HCT116 (cell line): ENCODE data around the gene CDC42SE2. TPM values are rescaled to one million over a fixed set of nuclear protein-coding genes. Genes with fewer than 3 reads are reported as not detected.
"Not testable (repeated sequence)": the region's sequence is repeated elsewhere in the genome, so short reads cannot be mapped to it uniquely, and the experiment has no call there.

Experiments used
- ATAC-seq: fragments of 200-7000 bp; cut with Tn5 transposase; 2 replicates; pipeline ENCODE4 v1.9.1; 2020; ENCODE audit warnings: mild to moderate bottlenecking, moderate library complexity
- BruUV-seq: library from RNA; stranded (reverse); fragments of 400-500 nt; replicated peaks from 2 replicates; lab custom pipeline; 2021; lab: Mats Ljungman, UMichigan
- CTCF ChIA-PET: fragments of 300-600 bp; sonication (Branson Sonifier 250); formaldehyde crosslinking; loops from one replicate; lab custom pipeline; 2021; ENCODE audit warnings: antibody characterized with exemption; lab: Charles Lee
- POLR2A ChIA-PET: fragments of 300-600, 350-600 bp; sonication (Branson Sonifier 250); formaldehyde crosslinking; loops from one replicate; lab custom pipeline; 2021; ENCODE audit warnings: antibody characterized with exemption; lab: Charles Lee
- RAD21 ChIA-PET, 2 experiments: fragments of 300-600 bp; sonication (Branson Sonifier 250); formaldehyde crosslinking; loops; one replicate each; lab custom pipeline; 2023; ENCODE audit warnings: low total read pairs in 2 of 2; ENCODE audit not compliant: uncharacterized antibody in 2 of 2, unreplicated experiment in 2 of 2, low non-redundant PET in 1 of 2; lab: Charles Lee
- DNase-seq: peaks from one replicate; pipeline ENCODE4 v3.0.0-alpha.2; 2010; ENCODE audit warnings: low read depth, low spot score
- H2AFZ ChIP-seq: fragments of 200-600 bp; shearing (Covaris generic), sonication (generic); 2 replicates; pipeline ENCODE4 v1.6.1; 2017; ENCODE audit warnings: low read depth, mixed run types, mixed read lengths, antibody characterized with exemption, low read length; ENCODE audit not compliant: poor library complexity, severe bottlenecking
- H3K27ac ChIP-seq: 2 replicates; pipeline ENCODE4 v1.5.1; 2012; ENCODE audit warnings: low read depth, low read length
- H3K27me3 ChIP-seq: fragments of 200-600 bp; sonication (generic); 2 replicates; pipeline ENCODE4 v1.6.1; 2016; ENCODE audit warnings: mixed run types, low read length, mixed read lengths; ENCODE audit not compliant: insufficient read depth
- H3K36me3 ChIP-seq, 2 experiments: fragments of 200-500 bp in 1 of 2; fragments of 200-600 bp in 1 of 2; sonication (Bioruptor generic) in 1 of 2; sonication (generic) in 1 of 2; 2 replicates each; pipeline versions ENCODE4 v1.5.1 to v1.6.1; 2014 to 2016; ENCODE audit warnings: low read length in 2 of 2, inconsistent platforms in 1 of 2, mixed read lengths in 1 of 2, mixed run types in 1 of 2; ENCODE audit not compliant: insufficient read depth in 2 of 2, control insufficient read depth in 1 of 2
- H3K4me1 ChIP-seq, 2 experiments: fragments of 200-600 bp in 1 of 2; sonication (generic) in 1 of 2; 2 replicates each; pipeline versions ENCODE4 v1.5.1 to v1.6.1; 2012 to 2017; ENCODE audit warnings: low read length in 2 of 2, inconsistent platforms in 1 of 2, mild to moderate bottlenecking in 1 of 2, mixed read lengths in 1 of 2, mixed run types in 1 of 2, moderate library complexity in 1 of 2; ENCODE audit not compliant: insufficient read depth in 2 of 2, control insufficient read depth in 1 of 2
- H3K4me2 ChIP-seq: fragments of 200-600 bp; sonication (generic); 2 replicates; pipeline ENCODE4 v1.6.1; 2017; ENCODE audit warnings: mixed run types, low read length, mixed read lengths
- H3K4me3 ChIP-seq, 2 experiments: fragments of 200-600 bp in 1 of 2; sonication (generic) in 1 of 2; replicated peaks in 1 of 2; 2 replicates each; pipeline ENCODE4 v1.5.1; 2011 to 2016; ENCODE audit warnings: low read length in 2 of 2, control low read depth in 1 of 2, low read depth in 1 of 2, mild to moderate bottlenecking in 1 of 2, mixed read lengths in 1 of 2, mixed run types in 1 of 2
- H3K79me2 ChIP-seq: fragments of 200-600 bp; sonication (generic); 2 replicates; pipeline ENCODE4 v1.6.1; 2017; ENCODE audit warnings: mild to moderate bottlenecking, mixed run types, low read length, moderate library complexity, mixed read lengths; ENCODE audit not compliant: insufficient read depth
- H3K9ac ChIP-seq: fragments of 200-600 bp; sonication (generic); 2 replicates; pipeline ENCODE4 v1.6.1; 2016; ENCODE audit warnings: low read length, mixed read lengths
- H3K9me2 ChIP-seq: fragments of 200-600 bp; sonication (generic), shearing (Covaris generic); 2 replicates; pipeline ENCODE4 v1.6.1; 2017; ENCODE audit warnings: mixed run types, mild to moderate bottlenecking, moderate library complexity; ENCODE audit not compliant: insufficient read depth
- H3K9me3 ChIP-seq, 2 experiments: fragments of 200-500 bp in 1 of 2; fragments of 200-600 bp in 1 of 2; sonication (Bioruptor generic) in 1 of 2; sonication (generic) in 1 of 2; 2 replicates each; pipeline ENCODE4 v1.6.1; 2014 to 2017; ENCODE audit warnings: low read length in 2 of 2, mixed read lengths in 2 of 2, inconsistent platforms in 1 of 2, low read depth in 1 of 2, mild to moderate bottlenecking in 1 of 2, mixed run types in 1 of 2, moderate library complexity in 1 of 2; ENCODE audit not compliant: control insufficient read depth in 1 of 2, insufficient read depth in 1 of 2
- H4K20me1 ChIP-seq: fragments of 200-600 bp; sonication (generic), shearing (Covaris generic); 2 replicates; pipeline ENCODE4 v1.6.1; 2017; ENCODE audit warnings: mixed run types, mild to moderate bottlenecking, moderate library complexity; ENCODE audit not compliant: insufficient read depth
- CBX3 ChIP-seq: IDR thresholded peaks from 2 replicates; pipeline ENCODE4 v1.6.1; 2012; ENCODE audit warnings: low read depth
- ELF1 ChIP-seq: IDR thresholded peaks from 2 replicates; pipeline ENCODE4 v1.6.1; 2012; ENCODE audit warnings: low read depth, borderline replicate concordance
- POLR2A ChIP-seq: IDR thresholded peaks from 2 replicates; pipeline ENCODE4 v1.7.0; 2011; ENCODE audit warnings: borderline replicate concordance; ENCODE audit not compliant: insufficient read depth, insufficient read length; ENCODE audit errors: extremely low read depth
- SRF ChIP-seq: IDR thresholded peaks from 2 replicates; pipeline ENCODE4 v1.6.1; 2012; ENCODE audit warnings: low read depth
- intact Hi-C: fragments of 100-400 bp; cut with micrococcal nuclease; formaldehyde crosslinking; loops from 2 replicates; pipeline ENCODE4 v1.10.0; 2022
- total RNA-seq: library from RNA; stranded (reverse); gene quantifications from one replicate; pipeline ENCODE4 v1.2.1, GENCODE V29; 2021; ENCODE audit not compliant: unreplicated experiment
- TF ChIP-seq, protein P1 (sequence below): IDR thresholded peaks from 2 replicates; pipeline ENCODE4 v1.6.1; 2012
- TF ChIP-seq, protein P2 (sequence below), 3 experiments: fragments of 200-600 bp in 1 of 3; sonication (generic) in 1 of 3; IDR thresholded peaks in 2 of 3; conservative IDR thresholded peaks in 1 of 3; 2 replicates each; pipeline ENCODE4 v1.5.1; 2012 to 2017; ENCODE audit warnings: low read depth in 2 of 3, low read length in 2 of 3, antibody characterized with exemption in 1 of 3, borderline replicate concordance in 1 of 3, control low read depth in 1 of 3, mild to moderate bottlenecking in 1 of 3, mixed read lengths in 1 of 3, mixed run types in 1 of 3, moderate library complexity in 1 of 3; ENCODE audit not compliant: insufficient read depth in 1 of 3

Gene CDC42SE2
- total RNA-seq, 1 experiment from 2014 or later, result 27.0 TPM

GRCh38 chr5:131330031-131330430, 66.2 kb downstream of the CDC42SE2 start:
- no peak for DNase-seq
- ATAC-seq, result no peak

GRCh38 chr5:131335756-131336155, 71.9 kb downstream of the CDC42SE2 start:
- H3K27me3 ChIP-seq, CTCF ChIA-PET, BruUV-seq, ATAC-seq, DNase-seq, POLR2A ChIA-PET, H3K9me3 ChIP-seq, H3K4me3 ChIP-seq, H3K9me2 ChIP-seq, RAD21 ChIA-PET, H3K27ac ChIP-seq, H4K20me1 ChIP-seq, H2AFZ ChIP-seq, intact Hi-C loops, H3K9ac ChIP-seq, H3K4me2 ChIP-seq, H3K4me1 ChIP-seq, H3K36me3 ChIP-seq: not testable (repeated sequence)
- peaks cover 24% of the 10 kb centered on the region for H3K79me2 ChIP-seq

More at GRCh38 chr5:131330031-131330430, 66.2 kb downstream of the CDC42SE2 start:
- ChIA-PET CTCF (no interaction called here), POLR2A (no interaction called here), RAD21 (no interaction called here)
- Histone ChIP-seq H3K79me2 (peaks cover 54% of the 10 kb centered on the region), H3K9ac (no peak overlapping the region), H2AFZ (no peak overlapping the region), H3K4me1 (peaks cover 15 to 19% of the 10 kb centered on the region in 2 experiments), H3K9me2 (no peaks in the 10 kb centered on the region), H3K4me3 (no peak overlapping the region), H3K9me3 (no peaks in the 10 kb centered on the region), H3K36me3 (no peaks in the 10 kb centered on the region)
- intact Hi-C loops, result no loop called here
- TF ChIP-seq, protein P1, sequence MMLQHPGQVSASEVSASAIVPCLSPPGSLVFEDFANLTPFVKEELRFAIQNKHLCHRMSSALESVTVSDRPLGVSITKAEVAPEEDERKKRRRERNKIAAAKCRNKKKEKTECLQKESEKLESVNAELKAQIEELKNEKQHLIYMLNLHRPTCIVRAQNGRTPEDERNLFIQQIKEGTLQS, result no peak
- TF ChIP-seq POLR2A, result no peak
- no peak for TF ChIP-seq ELF1
- TF ChIP-seq CBX3, result no peak
- TF ChIP-seq SRF, result no peak
- TF ChIP-seq, protein P2, sequence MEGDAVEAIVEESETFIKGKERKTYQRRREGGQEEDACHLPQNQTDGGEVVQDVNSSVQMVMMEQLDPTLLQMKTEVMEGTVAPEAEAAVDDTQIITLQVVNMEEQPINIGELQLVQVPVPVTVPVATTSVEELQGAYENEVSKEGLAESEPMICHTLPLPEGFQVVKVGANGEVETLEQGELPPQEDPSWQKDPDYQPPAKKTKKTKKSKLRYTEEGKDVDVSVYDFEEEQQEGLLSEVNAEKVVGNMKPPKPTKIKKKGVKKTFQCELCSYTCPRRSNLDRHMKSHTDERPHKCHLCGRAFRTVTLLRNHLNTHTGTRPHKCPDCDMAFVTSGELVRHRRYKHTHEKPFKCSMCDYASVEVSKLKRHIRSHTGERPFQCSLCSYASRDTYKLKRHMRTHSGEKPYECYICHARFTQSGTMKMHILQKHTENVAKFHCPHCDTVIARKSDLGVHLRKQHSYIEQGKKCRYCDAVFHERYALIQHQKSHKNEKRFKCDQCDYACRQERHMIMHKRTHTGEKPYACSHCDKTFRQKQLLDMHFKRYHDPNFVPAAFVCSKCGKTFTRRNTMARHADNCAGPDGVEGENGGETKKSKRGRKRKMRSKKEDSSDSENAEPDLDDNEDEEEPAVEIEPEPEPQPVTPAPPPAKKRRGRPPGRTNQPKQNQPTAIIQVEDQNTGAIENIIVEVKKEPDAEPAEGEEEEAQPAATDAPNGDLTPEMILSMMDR (IDR thresholded peaks at IDR 0.05 in 2 of 3, conservative IDR thresholded peaks at IDR 0.05 in 1 of 3; ENCODE audit: borderline replicate concordance in 1 of 3, insufficient read depth in 1 of 3, low read depth in 2 of 3, low read length in 2 of 3), result no peak
- TF ChIP-seq, all 23 proteins: peak for 0
- Histone ChIP-seq H3K27me3 (no peaks in the 10 kb centered on the region), H4K20me1 (no peaks in the 10 kb centered on the region), H3K4me2 (no peak overlapping the region), H3K27ac (no peak overlapping the region)
- no TSS peak for BruUV-seq

DNA sequence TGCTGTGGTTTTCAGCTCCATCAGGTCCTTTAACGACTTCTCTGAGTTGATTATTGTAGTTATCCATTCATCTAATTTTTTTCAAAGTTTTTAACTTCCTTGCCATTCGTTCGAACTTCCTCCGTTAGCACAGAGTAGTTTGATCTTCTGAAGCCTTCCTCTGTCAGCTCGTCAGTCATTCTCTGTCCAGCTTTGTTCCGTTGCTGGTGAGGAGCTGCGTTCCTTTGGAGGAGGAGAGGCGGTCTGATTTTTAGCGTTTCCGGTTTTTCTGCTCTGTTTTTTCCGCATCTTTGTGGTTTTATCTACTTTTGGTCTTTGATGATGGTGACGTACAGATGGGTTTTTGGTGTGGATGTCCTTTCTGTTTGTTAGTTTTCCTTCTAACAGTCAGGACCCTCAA, 72.9 kb downstream of the CDC42SE2 start:
- POLR2A ChIA-PET, H3K27ac ChIP-seq, H3K9ac ChIP-seq, RAD21 ChIA-PET, H2AFZ ChIP-seq, CTCF ChIA-PET, BruUV-seq, ATAC-seq, H3K9me2 ChIP-seq, H3K27me3 ChIP-seq, H3K9me3 ChIP-seq, DNase-seq, H3K4me2 ChIP-seq, H3K36me3 ChIP-seq, H4K20me1 ChIP-seq, H3K4me3 ChIP-seq, H3K4me1 ChIP-seq, intact Hi-C loops: not testable (repeated sequence)
- H3K79me2 ChIP-seq, result peaks cover 20% of the 10 kb centered on the region
